Ishikawa (cell line): ENCODE results near the gene RALGAPA2.
A peak's percentile ranks its signal among the peaks of the same experiment; 100 is the strongest.

Experiments
- CEBPB ChIP-seq: IDR thresholded peaks from 2 replicates; pipeline ENCODE4 v1.6.1; 2012
- CREB1 ChIP-seq: IDR thresholded peaks from 2 replicates; pipeline ENCODE4 v1.6.1; 2012; ENCODE audit warnings: low read depth
- EGR1 ChIP-seq: IDR thresholded peaks from 2 replicates; pipeline ENCODE4 v1.6.1; 2012
- EP300 ChIP-seq: IDR thresholded peaks from 2 replicates; pipeline ENCODE4 v1.6.1; 2012; ENCODE audit warnings: borderline replicate concordance
- FOXM1 ChIP-seq: IDR thresholded peaks from 2 replicates; pipeline ENCODE4 v1.6.1; 2012; ENCODE audit warnings: low read depth, borderline replicate concordance
- MAX ChIP-seq: IDR thresholded peaks from 2 replicates; pipeline ENCODE4 v1.6.1; 2012
- NFIC ChIP-seq: IDR thresholded peaks from 2 replicates; pipeline ENCODE4 v1.6.1; 2012
- RAD21 ChIP-seq: IDR thresholded peaks from 2 replicates; pipeline ENCODE4 v1.6.1; 2012; ENCODE audit warnings: low read depth
- REST ChIP-seq: IDR thresholded peaks from 2 replicates; pipeline ENCODE4 v1.6.1; 2012; ENCODE audit warnings: low read depth, mild to moderate bottlenecking
- TAF1 ChIP-seq: IDR thresholded peaks from 2 replicates; pipeline ENCODE4 v1.6.1; 2012; ENCODE audit warnings: low read depth, mild to moderate bottlenecking
- TCF12 ChIP-seq: IDR thresholded peaks from 2 replicates; pipeline ENCODE4 v1.6.1; 2012; ENCODE audit warnings: low read depth
- TEAD4 ChIP-seq: IDR thresholded peaks from 2 replicates; pipeline ENCODE4 v1.6.1; 2012
- USF1 ChIP-seq: IDR thresholded peaks from 2 replicates; pipeline ENCODE4 v1.6.1; 2012
- YY1 ChIP-seq: IDR thresholded peaks from 2 replicates; pipeline ENCODE4 v1.6.1; 2012; ENCODE audit warnings: low read depth
- ZBTB7A ChIP-seq: IDR thresholded peaks from 2 replicates; pipeline ENCODE4 v1.6.1; 2012; ENCODE audit warnings: low read depth

The RALGAPA2 gene

GRCh38 chr20:20363434-20363798 is 349.0 kb downstream of the RALGAPA2 start:
- TF ChIP-seq USF1 (no peak), TCF12 (no peak), CEBPB (no peak), NFIC (no peak), ZBTB7A (no peak), MAX (no peak)

- no peak for TF ChIP-seq YY1
- TF ChIP-seq ZBTB7A: no peak
- no peak for TF ChIP-seq TAF1
- no peak for TF ChIP-seq EGR1
- TF ChIP-seq USF1: no peak
- no peak for TF ChIP-seq RAD21
- TF ChIP-seq MAX: no peak
- no peak for TF ChIP-seq TEAD4
- no peak for TF ChIP-seq FOXM1
Observed at GRCh38 chr20:20362774-20363433, 349.5 kb downstream of the RALGAPA2 start.

- peak; percentile 69 for TF ChIP-seq RAD21
- no peak for TF ChIP-seq TCF12
Observed at GRCh38 chr20:20360464-20360863, 352.0 kb downstream of the RALGAPA2 start.

- TF ChIP-seq CREB1: no peak
- no peak for TF ChIP-seq TCF12
- TF ChIP-seq TEAD4: no peak
- TF ChIP-seq EGR1: no peak
- TF ChIP-seq RAD21: no peak
- no peak for TF ChIP-seq CEBPB
- TF ChIP-seq FOXM1: no peak
- no peak for TF ChIP-seq TAF1
- no peak for TF ChIP-seq YY1
- no peak for TF ChIP-seq MAX
- TF ChIP-seq NFIC: no peak
- no peak for TF ChIP-seq REST
- no peak for TF ChIP-seq ZBTB7A
- TF ChIP-seq EP300: no peak
- TF ChIP-seq USF1: no peak
Observed at GRCh38 chr20:20359628-20360027, 352.8 kb downstream of the RALGAPA2 start.

- no peak for TF ChIP-seq REST
- no peak for TF ChIP-seq ZBTB7A
- no peak for TF ChIP-seq MAX
- TF ChIP-seq NFIC: no peak
- no peak for TF ChIP-seq USF1
- no peak for TF ChIP-seq TCF12
- TF ChIP-seq YY1: no peak
- TF ChIP-seq FOXM1: no peak
- TF ChIP-seq CEBPB: no peak
- no peak for TF ChIP-seq EP300
- no peak for TF ChIP-seq TEAD4
- TF ChIP-seq TAF1: no peak
- TF ChIP-seq EGR1: no peak
Observed at GRCh38 chr20:20358801-20359200, 353.6 kb downstream of the RALGAPA2 start.
